Activated T-helper 9 cell treated with anti-CD3 and anti-CD28 coated beads, Interleukin-2, amount 50 U/mL, for 16 hours (primary cell): ENCODE measurements around the gene CARS2.
A peak's percentile ranks its signal among the peaks of the same experiment; 100 is the strongest.
"Not testable (repeated sequence)": the region's sequence is repeated elsewhere in the genome, so short reads cannot be mapped to it uniquely, and the experiment has no call there.

Source experiments
- DNase-seq: peaks from one replicate; pipeline ENCODE4 v3.0.0-alpha.2; 2020; ENCODE audit warnings: low read depth

The CARS2 gene

GRCh38 chr13:110705826-110706569, at the start of gene CARS2:
TSS of gene CARS2 (minus strand) at chr13:110706116. CDS start at chr13:110706093, 23 bp downstream.
- DNase-seq, result peak; percentile 94

GRCh38 chr13:110748271-110748670, 42.4 kb upstream of the CARS2 start:
- no peak for DNase-seq

- DNase-seq, result no peak
Observed at GRCh38 chr13:110746438-110746837, 40.5 kb upstream of the CARS2 start.

- DNase-seq, result no peak
Observed at GRCh38 chr13:110743687-110744086, 37.8 kb upstream of the CARS2 start.

- DNase-seq, result no peak
Observed at GRCh38 chr13:110737555-110737954, 31.6 kb upstream of the CARS2 start.

GRCh38 chr13:110734561-110734960, 28.6 kb upstream of the CARS2 start:
- DNase-seq, result no peak

- DNase-seq, result no peak
Observed at GRCh38 chr13:110731072-110731471, 25.2 kb upstream of the CARS2 start.

- DNase-seq, result peak; percentile 42
Observed at GRCh38 chr13:110726726-110727125, 20.8 kb upstream of the CARS2 start.

GRCh38 chr13:110726153-110726552, 20.2 kb upstream of the CARS2 start:
- DNase-seq, result not testable (repeated sequence)

GRCh38 chr13:110723598-110723997, 17.7 kb upstream of the CARS2 start:
- DNase-seq, result no peak

GRCh38 chr13:110722971-110723370, 17.1 kb upstream of the CARS2 start:
- DNase-seq, result no peak

GRCh38 chr13:110719036-110719710, 13.3 kb upstream of the CARS2 start:
- no peak for DNase-seq

GRCh38 chr13:110716247-110716515, 10.3 kb upstream of the CARS2 start:
- DNase-seq, result no peak

GRCh38 chr13:110715395-110716246, 9.7 kb upstream of the CARS2 start:
- peak; percentile 93 for DNase-seq

GRCh38 chr13:110714797-110715394, 9.0 kb upstream of the CARS2 start:
- DNase-seq, result peak; percentile 35

GRCh38 chr13:110713981-110714796, 8.3 kb upstream of the CARS2 start:
- peak; percentile 58 for DNase-seq

GRCh38 chr13:110713642-110713952, 7.7 kb upstream of the CARS2 start, which contains the start of gene ING1:
TSS of gene ING1 (plus strand) at chr13:110713700. CDS start at chr13:110714150, 450 bp downstream.
- DNase-seq, result no peak

- DNase-seq, result peak; percentile 99
Observed at GRCh38 chr13:110712849-110713641, 7.1 kb upstream of the CARS2 start.

GRCh38 chr13:110712081-110712848, 6.3 kb upstream of the CARS2 start:
- DNase-seq, result peak; percentile 89
